ENCODE results near the gene OR2W3.

The OR2W3 gene

GRCh38 chr1:247895163-247895637, at the start of gene OR2W3:
Gene OR2W3, plus strand, starts transcription at chr1:247895587. Its CDS starts 0 bp downstream, at chr1:247895587.
- ATAC-seq = no peak
- Mint-ChIP-seq H3K36me3 (peaks cover 4% of the 10 kb centered on the region), H3K4me1 (no peaks in the 10 kb centered on the region), H3K27ac (no peak within 1 kb of the TSS), H3K4me3 (no peak within 1 kb of the TSS), H3K27me3 (no peaks in the 10 kb centered on the region), H3K9me3 (peaks cover 7% of the 10 kb centered on the region)

- H3K36me3 Mint-ChIP-seq = no peaks in the 10 kb centered on the region
- H3K27me3 Mint-ChIP-seq = no peaks in the 10 kb centered on the region
- H3K9me3 Mint-ChIP-seq = no peaks in the 10 kb centered on the region
- H3K4me3 Mint-ChIP-seq = no peak overlapping the region
- H3K4me1 Mint-ChIP-seq = no peaks in the 10 kb centered on the region
- no peak for ATAC-seq
- H3K27ac Mint-ChIP-seq = no peak overlapping the region
These were observed 49.7 kb upstream of the OR2W3 start for GRCh38 chr1:247845693-247846017.

- no peak for ATAC-seq
- peaks cover 4% of the 10 kb centered on the region for H3K9me3 Mint-ChIP-seq
- H3K27me3 Mint-ChIP-seq = no peaks in the 10 kb centered on the region
- H3K4me3 Mint-ChIP-seq = no peak overlapping the region
- H3K36me3 Mint-ChIP-seq = no peaks in the 10 kb centered on the region
- no peak overlapping the region for H3K27ac Mint-ChIP-seq
- H3K4me1 Mint-ChIP-seq = no peaks in the 10 kb centered on the region
These were observed 47.0 kb upstream of the OR2W3 start for GRCh38 chr1:247848346-247848745.

GRCh38 chr1:247849616-247850015, 45.8 kb upstream of the OR2W3 start:
- Mint-ChIP-seq H3K4me3 (no peak overlapping the region), H3K4me1 (no peaks in the 10 kb centered on the region), H3K27me3 (no peaks in the 10 kb centered on the region), H3K27ac (no peak overlapping the region), H3K9me3 (peaks cover 6% of the 10 kb centered on the region), H3K36me3 (no peaks in the 10 kb centered on the region)
- no peak for ATAC-seq

- ATAC-seq = no peak
- peaks cover 6% of the 10 kb centered on the region for H3K9me3 Mint-ChIP-seq
- H3K27me3 Mint-ChIP-seq = peaks cover 38% of the 10 kb centered on the region
- no peak overlapping the region for H3K27ac Mint-ChIP-seq
- no peak overlapping the region for H3K4me3 Mint-ChIP-seq
- H3K4me1 Mint-ChIP-seq = peaks cover 13% of the 10 kb centered on the region
- H3K36me3 Mint-ChIP-seq = no peaks in the 10 kb centered on the region
These were observed 40.4 kb upstream of the OR2W3 start for GRCh38 chr1:247854899-247855545.

GRCh38 chr1:247855911-247856310, 39.5 kb upstream of the OR2W3 start:
- Mint-ChIP-seq H3K4me1 (peaks cover 13% of the 10 kb centered on the region), H3K27ac (no peak overlapping the region), H3K27me3 (peaks cover 47% of the 10 kb centered on the region), H3K36me3 (no peaks in the 10 kb centered on the region), H3K4me3 (no peak overlapping the region), H3K9me3 (peaks cover 6% of the 10 kb centered on the region)
- ATAC-seq = no peak

GRCh38 chr1:247857069-247857984, 38.1 kb upstream of the OR2W3 start, which contains the start of gene TRIM58:
Gene TRIM58, plus strand, starts transcription at chr1:247857187. Its CDS starts 60 bp downstream, at chr1:247857247.
- Mint-ChIP-seq H3K27ac (no peak within 1 kb of the TSS), H3K27me3 (peaks cover 52% of the 10 kb centered on the region)

GRCh38 chr1:247857985-247858619, 37.3 kb upstream of the OR2W3 start:
- no peaks in the 10 kb centered on the region for H3K36me3 Mint-ChIP-seq
- no peak for ATAC-seq
- no peak overlapping the region for H3K27ac Mint-ChIP-seq
- H3K27me3 Mint-ChIP-seq = peaks cover 52% of the 10 kb centered on the region
- peaks cover 13% of the 10 kb centered on the region for H3K4me1 Mint-ChIP-seq
- peaks cover 3% of the 10 kb centered on the region for H3K9me3 Mint-ChIP-seq
- H3K4me3 Mint-ChIP-seq = peak overlapping the region; percentile 66

More at GRCh38 chr1:247857069-247857984, 38.1 kb upstream of the OR2W3 start, which contains the start of gene TRIM58:
- H3K36me3 Mint-ChIP-seq = no peaks in the 10 kb centered on the region
- H3K9me3 Mint-ChIP-seq = peaks cover 6% of the 10 kb centered on the region
- peak; percentile 56 for ATAC-seq
- H3K4me3 Mint-ChIP-seq = peak within 1 kb of the TSS; percentile 73
- H3K4me1 Mint-ChIP-seq = peaks cover 13% of the 10 kb centered on the region

GRCh38 chr1:247862756-247863155, 32.6 kb upstream of the OR2W3 start:
- H3K4me1 Mint-ChIP-seq = peaks cover 6% of the 10 kb centered on the region
- H3K27ac Mint-ChIP-seq = no peak overlapping the region

GRCh38 chr1:247864644-247865043, 30.7 kb upstream of the OR2W3 start:
- Mint-ChIP-seq H3K9me3 (peaks cover 2% of the 10 kb centered on the region), H3K4me1 (no peaks in the 10 kb centered on the region), H3K36me3 (no peaks in the 10 kb centered on the region), H3K27ac (no peak overlapping the region), H3K4me3 (no peak overlapping the region), H3K27me3 (peaks cover 18% of the 10 kb centered on the region)
- ATAC-seq = no peak

More at GRCh38 chr1:247862756-247863155, 32.6 kb upstream of the OR2W3 start:
- no peak overlapping the region for H3K4me3 Mint-ChIP-seq
- no peak for ATAC-seq
- H3K9me3 Mint-ChIP-seq = no peaks in the 10 kb centered on the region
- H3K27me3 Mint-ChIP-seq = peaks cover 25% of the 10 kb centered on the region
- no peaks in the 10 kb centered on the region for H3K36me3 Mint-ChIP-seq

GRCh38 chr1:247865416-247865815, 30.0 kb upstream of the OR2W3 start:
- Mint-ChIP-seq H3K27ac (no peak overlapping the region), H3K36me3 (no peaks in the 10 kb centered on the region), H3K9me3 (peaks cover 4% of the 10 kb centered on the region), H3K4me3 (no peak overlapping the region), H3K27me3 (peaks cover 10% of the 10 kb centered on the region), H3K4me1 (no peaks in the 10 kb centered on the region)
- no peak for ATAC-seq

- Mint-ChIP-seq H3K4me1 (no peaks in the 10 kb centered on the region), H3K36me3 (no peaks in the 10 kb centered on the region), H3K27me3 (peaks cover 9% of the 10 kb centered on the region), H3K9me3 (no peaks in the 10 kb centered on the region), H3K27ac (no peak overlapping the region), H3K4me3 (no peak overlapping the region)
- ATAC-seq = no peak
These were observed 12.0 kb upstream of the OR2W3 start for GRCh38 chr1:247883346-247883745.

- Mint-ChIP-seq H3K27ac (no peak overlapping the region), H3K27me3 (peaks cover 2% of the 10 kb centered on the region), H3K4me3 (no peak overlapping the region), H3K9me3 (no peaks in the 10 kb centered on the region), H3K4me1 (no peaks in the 10 kb centered on the region), H3K36me3 (no peaks in the 10 kb centered on the region)
- ATAC-seq = no peak
These were observed 10.5 kb upstream of the OR2W3 start for GRCh38 chr1:247884797-247885413.

GRCh38 chr1:247895976-247896375, 589 bp downstream of the OR2W3 start:
- Mint-ChIP-seq H3K4me3 (no peak overlapping the region), H3K36me3 (peaks cover 4% of the 10 kb centered on the region), H3K4me1 (no peaks in the 10 kb centered on the region), H3K27me3 (no peaks in the 10 kb centered on the region), H3K9me3 (peaks cover 7% of the 10 kb centered on the region), H3K27ac (no peak overlapping the region)
- ATAC-seq = no peak

GRCh38 chr1:247904122-247904521, 8.7 kb downstream of the OR2W3 start:
- H3K9me3 Mint-ChIP-seq = peaks cover 17% of the 10 kb centered on the region
- H3K27me3 Mint-ChIP-seq = peaks cover 10% of the 10 kb centered on the region
- H3K4me1 Mint-ChIP-seq = peaks cover 18% of the 10 kb centered on the region
- H3K4me3 Mint-ChIP-seq = no peak overlapping the region
- no peak overlapping the region for H3K27ac Mint-ChIP-seq
- no peak for ATAC-seq
- peaks cover 6% of the 10 kb centered on the region for H3K36me3 Mint-ChIP-seq
